Epithelial cell of esophagus (primary cell): ENCODE data around the gene RAB20.

Experiments used
- DNase-seq: peaks from one replicate; pipeline ENCODE4 v3.0.0; 2010; ENCODE audit warnings: low read depth
- H3K4me3 ChIP-seq: 2 replicates; pipeline ENCODE4 v1.5.1; 2011; ENCODE audit warnings: mild to moderate bottlenecking, low read length, control low read depth
- TF ChIP-seq, protein P1 (sequence below): IDR thresholded peaks from 2 replicates; pipeline ENCODE4 v1.5.1; 2011; ENCODE audit warnings: low read depth, mild to moderate bottlenecking, low read length, control low read depth, inconsistent platforms; ENCODE audit not compliant: insufficient read depth; ENCODE audit errors: missing control alignments

Gene RAB20

DNA sequence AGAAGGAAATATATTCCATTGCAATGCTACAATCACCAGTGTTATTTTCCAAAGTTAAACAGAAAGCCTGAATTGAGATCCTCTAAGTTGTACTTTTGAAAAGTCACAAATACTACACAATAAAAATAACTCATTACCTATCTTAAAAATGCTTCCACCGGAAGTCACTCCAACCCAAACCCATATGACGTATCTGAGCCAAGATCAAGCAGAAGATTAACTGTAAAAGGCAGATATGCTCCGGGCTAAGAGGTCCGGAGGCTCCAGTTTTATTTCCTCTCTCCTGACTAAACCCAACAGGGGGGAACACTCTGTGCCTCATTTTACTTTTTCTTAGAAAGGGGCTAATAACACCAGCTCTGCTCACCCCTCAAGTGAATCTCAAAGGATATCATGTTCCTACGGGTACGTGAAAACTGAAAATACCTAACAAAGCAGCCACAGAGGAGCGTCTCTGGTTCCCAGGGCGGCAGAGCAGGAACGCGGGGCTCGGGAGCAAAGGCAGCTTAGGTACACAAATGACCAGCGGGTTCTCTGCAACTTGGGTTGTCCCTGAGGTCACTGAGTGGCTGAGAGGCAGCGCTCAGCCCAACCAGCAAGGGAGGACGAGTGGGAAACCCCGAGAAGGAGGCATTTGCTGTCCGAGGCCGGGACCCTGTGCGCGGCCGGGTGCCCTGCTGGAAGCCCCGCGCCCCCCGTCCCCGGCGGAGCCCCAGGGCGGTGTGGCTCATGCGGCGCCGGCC is 750 bp downstream of the RAB20 start:
- DNase-seq = peak; percentile 16

DNA sequence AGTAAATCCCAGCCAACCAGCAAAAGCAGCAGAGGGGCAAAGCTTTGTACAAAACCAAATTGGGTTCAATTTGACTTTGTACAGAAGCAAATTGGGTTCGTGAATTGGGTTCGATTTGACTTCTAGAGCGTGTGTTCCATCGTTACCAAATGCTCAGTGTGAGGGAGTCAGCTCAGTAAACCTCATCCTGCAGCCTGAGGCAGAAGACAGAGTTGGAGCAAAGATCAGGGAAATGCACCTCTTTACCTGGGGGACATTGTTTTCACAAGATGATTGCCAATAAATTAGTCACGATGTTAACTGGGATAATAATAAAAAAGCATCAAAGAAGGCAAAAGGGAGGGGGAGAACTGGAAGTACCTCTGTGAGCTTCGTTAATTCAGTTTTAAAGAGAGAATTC is 1.5 kb downstream of the RAB20 start:
- DNase-seq = peak; percentile 21
- H3K4me3 ChIP-seq = no peak overlapping the region
- TF ChIP-seq, protein P1, sequence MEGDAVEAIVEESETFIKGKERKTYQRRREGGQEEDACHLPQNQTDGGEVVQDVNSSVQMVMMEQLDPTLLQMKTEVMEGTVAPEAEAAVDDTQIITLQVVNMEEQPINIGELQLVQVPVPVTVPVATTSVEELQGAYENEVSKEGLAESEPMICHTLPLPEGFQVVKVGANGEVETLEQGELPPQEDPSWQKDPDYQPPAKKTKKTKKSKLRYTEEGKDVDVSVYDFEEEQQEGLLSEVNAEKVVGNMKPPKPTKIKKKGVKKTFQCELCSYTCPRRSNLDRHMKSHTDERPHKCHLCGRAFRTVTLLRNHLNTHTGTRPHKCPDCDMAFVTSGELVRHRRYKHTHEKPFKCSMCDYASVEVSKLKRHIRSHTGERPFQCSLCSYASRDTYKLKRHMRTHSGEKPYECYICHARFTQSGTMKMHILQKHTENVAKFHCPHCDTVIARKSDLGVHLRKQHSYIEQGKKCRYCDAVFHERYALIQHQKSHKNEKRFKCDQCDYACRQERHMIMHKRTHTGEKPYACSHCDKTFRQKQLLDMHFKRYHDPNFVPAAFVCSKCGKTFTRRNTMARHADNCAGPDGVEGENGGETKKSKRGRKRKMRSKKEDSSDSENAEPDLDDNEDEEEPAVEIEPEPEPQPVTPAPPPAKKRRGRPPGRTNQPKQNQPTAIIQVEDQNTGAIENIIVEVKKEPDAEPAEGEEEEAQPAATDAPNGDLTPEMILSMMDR = no peak

More for the DNA sequence above, 750 bp downstream of the RAB20 start:
- TF ChIP-seq, protein P1 = no peak
- H3K4me3 ChIP-seq = peak overlapping the region; percentile 75

DNA sequence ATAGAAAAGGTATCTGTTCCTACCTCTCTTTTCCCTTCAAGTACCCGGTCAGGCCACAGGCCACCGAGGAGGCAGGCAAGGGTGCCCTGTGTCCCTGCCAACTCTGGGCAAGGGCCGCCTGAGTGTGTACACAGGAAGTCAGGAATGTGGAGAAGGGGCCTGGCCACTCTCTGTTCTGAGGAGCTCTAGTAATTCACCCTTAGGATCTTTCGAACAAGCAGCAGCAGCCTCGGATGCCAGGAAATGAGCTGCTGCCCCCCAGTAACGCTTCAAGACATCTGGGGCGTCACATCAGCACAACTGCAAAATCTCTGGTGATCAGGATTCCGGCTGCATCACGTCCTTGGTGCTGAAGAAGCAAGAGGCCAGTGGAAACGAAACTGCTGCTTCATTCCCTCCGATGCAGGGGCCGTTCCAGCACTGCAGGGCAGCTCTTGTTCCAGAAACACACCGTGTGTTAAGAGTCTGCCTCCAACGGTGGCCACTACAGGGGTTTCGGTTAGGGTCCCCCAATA is 2.0 kb downstream of the RAB20 start:
- H3K4me3 ChIP-seq = no peak overlapping the region
- TF ChIP-seq, protein P1 = no peak
- no peak for DNase-seq

DNA sequence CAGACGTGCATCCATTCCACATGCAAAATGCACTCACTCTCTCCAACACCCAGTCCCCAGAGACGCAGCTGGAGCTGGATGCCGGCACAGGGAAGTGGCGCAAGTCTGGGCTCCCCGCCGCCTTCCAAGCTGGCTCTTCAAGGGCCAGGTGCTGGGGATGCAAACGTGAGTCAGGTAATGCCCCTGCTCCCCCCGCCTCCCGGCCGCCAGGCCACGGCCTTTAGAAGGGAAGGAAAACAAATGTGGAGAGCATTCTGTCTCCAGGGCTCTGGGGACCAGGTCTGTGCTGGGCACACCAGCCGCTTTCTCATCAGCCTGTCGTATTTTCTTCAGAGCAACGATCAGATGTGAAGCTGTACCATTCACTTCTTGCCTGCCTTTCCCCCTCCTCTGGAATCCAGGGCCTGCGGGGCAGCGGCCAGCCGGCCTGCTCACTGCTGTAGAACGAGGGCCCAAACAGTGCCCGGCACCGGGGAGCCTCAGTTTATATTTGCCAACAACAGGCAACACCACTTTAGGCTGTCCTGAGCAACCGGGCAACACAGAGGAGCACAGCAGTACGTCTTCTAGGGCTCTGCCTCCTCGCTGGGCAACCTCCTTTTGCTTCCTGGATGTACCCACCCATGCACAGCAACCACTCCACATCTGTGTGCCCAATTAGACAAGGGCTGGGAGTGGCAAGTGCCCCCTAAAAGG is 3.8 kb downstream of the RAB20 start:
- TF ChIP-seq, protein P1 = no peak
- DNase-seq = no peak
- H3K4me3 ChIP-seq = no peak overlapping the region

DNA sequence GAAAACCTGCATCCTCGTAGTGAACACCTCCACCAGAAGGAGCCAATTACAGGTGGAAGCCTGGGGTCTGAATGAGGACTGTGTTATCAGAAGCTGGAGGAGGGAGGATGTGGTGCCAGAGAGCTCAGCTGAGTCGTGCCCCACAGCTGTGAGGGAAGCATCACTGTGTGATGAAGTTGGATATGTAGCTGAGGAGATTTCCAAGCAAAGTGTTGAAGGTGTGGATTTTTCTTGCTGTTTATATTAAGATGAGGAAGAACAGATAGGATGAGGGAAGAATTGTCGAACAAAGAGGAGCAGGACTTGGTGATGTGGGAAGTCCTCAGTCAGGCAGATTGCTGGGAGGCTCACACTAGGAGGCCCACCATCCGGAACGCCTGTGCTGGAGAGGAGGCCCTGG is 4.4 kb downstream of the RAB20 start:
- H3K4me3 ChIP-seq = no peak overlapping the region
- no peak for DNase-seq
- TF ChIP-seq, protein P1 = no peak

DNA sequence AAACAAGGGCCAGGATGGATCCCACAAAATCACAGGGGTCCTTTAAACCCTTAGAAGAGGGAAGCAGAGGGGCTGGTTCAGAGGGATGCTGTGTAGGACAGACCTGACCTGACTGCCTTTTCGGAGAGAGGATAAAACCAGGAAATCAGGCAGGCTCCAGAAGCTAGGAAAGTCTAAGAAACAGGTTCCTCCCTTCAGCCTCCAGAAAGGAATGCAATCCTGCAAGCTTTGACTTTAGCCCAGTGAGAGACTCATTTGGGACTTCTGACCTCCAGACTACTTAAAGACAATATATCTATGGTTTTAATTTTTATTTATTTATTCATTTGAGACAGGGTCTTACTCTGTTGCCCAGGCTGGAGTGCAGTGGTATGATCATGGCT is 5.3 kb downstream of the RAB20 start:
- DNase-seq = peak; percentile 33
- no peak overlapping the region for H3K4me3 ChIP-seq
- TF ChIP-seq, protein P1 = no peak
